GM21825 (cell line): ENCODE measurements around the gene SPRTN.

Experiments used
- ATAC-seq: cut with Tn5 transposase; IDR thresholded peaks from one replicate; pipeline ENCODE4 v1.9.1; 2021; ENCODE audit warnings: mild to moderate bottlenecking, moderate library complexity; ENCODE audit not compliant: unreplicated experiment

SPRTN gene

GRCh38 chr1:231376101-231376500 lies 38.0 kb downstream of the SPRTN start:
- ATAC-seq = no peak

GRCh38 chr1:231376875-231377549 lies 38.9 kb downstream of the SPRTN start:
- ATAC-seq = peak; percentile 86

DNA sequence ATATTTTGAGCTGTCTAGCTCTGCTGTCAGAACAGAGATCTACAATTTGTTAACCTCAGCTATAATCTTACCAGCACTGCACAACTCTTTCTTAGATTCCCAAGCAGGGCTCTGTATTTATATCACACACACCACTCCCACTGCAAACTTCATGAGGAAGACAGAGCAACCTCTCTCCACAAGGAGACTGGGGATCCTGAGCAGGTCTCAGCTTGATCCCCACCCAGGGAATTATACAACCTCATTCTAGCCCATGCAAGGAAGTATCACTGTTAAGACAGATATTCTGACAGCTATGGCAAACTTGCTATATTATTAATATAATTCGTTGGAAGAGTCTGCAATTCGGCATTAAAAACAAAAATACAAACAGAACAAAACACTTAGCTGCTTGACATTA lies 43.6 kb downstream of the SPRTN start:
- no peak for ATAC-seq

DNA sequence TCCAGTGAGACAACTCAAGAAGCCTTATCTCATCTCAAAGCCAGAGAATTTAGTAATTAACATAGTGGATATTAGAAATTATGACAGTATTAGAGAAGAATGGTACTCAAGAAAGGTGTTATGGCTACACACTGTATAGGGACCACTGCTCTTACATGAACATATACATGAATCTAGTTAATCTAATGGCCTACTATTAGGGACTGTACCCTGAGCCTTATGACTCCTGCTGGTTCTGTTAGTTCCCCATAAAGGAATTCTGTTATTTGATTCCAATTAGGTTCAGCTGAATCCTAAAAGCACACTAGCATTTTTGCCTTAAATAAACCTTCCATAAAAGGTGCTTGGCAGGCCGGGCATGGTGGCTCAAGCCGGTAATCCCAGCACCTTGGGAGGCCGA lies 44.3 kb downstream of the SPRTN start:
- ATAC-seq = no peak

GRCh38 chr1:231383159-231383860 lies 45.2 kb downstream of the SPRTN start:
- no peak for ATAC-seq

- ATAC-seq = no peak
Measured at GRCh38 chr1:231384696-231385415, 46.8 kb downstream of the SPRTN start.

- no peak for ATAC-seq
Measured at GRCh38 chr1:231385416-231385748, 47.3 kb downstream of the SPRTN start.

DNA sequence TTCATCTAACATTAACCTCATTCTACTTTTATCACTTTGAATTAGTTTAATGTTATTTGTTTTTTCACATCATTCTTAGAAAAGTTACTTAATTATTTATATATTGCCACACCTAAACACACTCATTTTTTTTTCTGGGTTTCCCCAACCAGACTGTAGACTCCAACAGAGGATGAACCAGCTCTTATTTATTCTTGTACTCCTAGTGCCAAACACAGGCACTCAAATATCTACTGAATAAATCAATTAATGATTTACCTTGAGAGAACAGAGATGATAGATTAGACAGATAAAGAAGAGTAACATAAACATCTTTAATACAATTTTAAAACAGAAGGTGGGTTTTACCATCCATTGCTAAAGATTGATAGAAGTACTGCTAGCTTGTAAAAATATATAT lies 48.4 kb downstream of the SPRTN start:
- ATAC-seq = no peak

- no peak for ATAC-seq
Measured at GRCh38 chr1:231387770-231388669, 49.9 kb downstream of the SPRTN start.

- no peak for ATAC-seq
Measured at GRCh38 chr1:231390071-231390470, 52.0 kb downstream of the SPRTN start.

- ATAC-seq = no peak
Measured at GRCh38 chr1:231392389-231393131, 54.5 kb downstream of the SPRTN start.

DNA sequence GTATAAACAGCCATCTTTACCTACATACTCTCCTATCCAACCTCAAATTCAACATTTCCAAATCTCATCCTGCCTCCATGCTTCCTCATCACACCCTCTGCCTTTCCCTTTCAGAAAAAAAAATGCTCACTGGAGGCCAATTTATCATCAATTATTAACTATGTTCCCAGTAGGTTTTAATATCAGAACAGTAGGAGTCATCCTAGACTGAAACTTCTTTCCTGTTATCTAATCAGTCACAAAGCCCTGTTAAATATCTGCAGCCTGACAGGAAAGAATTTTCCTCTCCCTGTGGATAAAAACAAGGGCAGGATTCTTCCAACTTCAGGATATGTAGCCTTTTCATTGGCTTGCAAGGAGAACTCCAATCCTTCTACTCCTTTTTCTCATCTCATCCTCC lies 55.6 kb downstream of the SPRTN start:
- no peak for ATAC-seq

DNA sequence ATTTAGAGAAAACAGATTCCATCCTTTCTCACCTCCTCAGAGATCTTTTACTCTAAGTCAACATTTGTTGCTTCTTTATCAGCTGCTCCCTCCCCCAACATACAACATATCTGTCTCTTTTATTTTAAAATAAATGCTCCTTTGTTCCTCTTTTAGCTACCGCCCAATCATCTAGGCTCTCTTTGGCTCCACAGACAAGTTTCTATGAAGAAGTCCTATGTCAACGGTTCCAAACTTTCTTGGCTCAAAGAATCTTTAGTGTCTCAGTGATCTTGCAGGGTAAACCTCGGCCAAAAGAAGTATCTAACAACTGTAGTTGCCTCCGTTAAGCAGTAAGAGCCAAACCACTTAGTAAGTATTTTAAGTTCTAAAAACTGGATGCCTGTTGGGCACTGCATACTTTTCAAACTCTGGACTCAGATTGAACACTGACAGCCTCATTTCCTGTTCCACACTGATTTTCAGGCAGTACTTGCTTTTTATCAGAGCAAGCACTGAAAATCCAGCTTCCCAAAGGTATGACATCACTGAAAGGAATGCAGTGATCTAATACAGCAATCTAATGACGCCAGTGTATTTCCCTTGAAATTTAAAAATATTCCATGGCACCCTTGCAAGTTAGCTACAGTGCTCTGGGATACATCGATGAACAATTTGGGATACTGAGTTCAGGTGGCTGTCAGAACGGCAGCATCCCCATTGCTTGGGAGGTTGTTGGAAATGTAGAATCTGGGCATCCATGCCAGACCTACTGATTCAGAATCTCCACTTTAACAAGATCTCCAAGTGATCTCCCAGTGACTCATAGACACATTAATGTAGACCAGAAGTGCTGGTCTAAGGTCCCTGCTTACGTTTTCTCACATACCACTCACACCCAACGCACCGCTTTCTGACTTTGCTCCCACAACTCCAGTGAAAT lies 57.2 kb downstream of the SPRTN start:
- no peak for ATAC-seq

- no peak for ATAC-seq
Measured at GRCh38 chr1:231395998-231396390, 57.9 kb downstream of the SPRTN start.

DNA sequence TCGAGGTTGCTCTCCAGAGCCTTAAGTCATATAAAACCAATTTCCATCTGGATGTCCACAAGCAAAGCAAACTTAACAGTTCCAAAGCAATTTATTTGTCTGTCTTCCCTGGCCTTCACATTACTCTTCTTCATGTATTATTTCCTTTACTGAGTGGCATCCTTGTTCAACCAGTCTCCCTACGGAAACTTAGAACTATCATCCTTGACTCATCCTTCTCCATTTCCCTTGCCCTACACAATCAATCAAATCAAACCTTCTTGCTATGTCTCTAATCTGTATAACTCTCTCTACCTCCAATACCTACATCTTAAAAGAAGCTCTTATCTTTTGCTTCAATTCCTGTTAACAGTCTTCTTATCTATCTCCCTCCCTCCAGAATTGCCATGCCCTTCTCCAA lies 58.5 kb downstream of the SPRTN start:
- ATAC-seq = no peak

- no peak for ATAC-seq
Measured at GRCh38 chr1:231397886-231398671, 60.0 kb downstream of the SPRTN start.

DNA sequence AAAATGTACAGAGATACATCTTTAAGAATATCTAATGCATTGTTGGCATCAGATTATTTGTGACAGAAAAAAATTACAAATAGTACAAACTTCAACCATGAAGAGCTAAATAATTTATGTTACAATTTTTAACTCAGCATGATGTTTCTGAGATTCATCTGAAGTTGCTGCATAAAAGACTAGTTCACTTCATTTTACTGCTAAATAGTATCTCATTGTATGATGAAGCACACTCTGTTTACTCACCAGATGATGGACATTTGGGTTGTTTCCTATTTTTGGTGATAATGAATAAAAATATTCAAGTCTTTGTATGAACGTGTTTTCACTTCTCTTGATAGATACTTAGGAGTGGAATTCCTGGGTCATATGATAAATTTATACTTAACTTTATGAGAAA lies 63.4 kb downstream of the SPRTN start:
- ATAC-seq = no peak

GRCh38 chr1:231404318-231404717 lies 66.2 kb downstream of the SPRTN start:
- ATAC-seq = no peak
